C4-2B (cell line): ENCODE results near the gene RPP40.

Experiments used
- H3K27ac ChIP-seq: fragments of 450-650 bp; 2 replicates; pipeline ENCODE4 v1.5.1; 2017
- CTCF ChIP-seq: fragments of 450-650 bp; conservative IDR thresholded peaks from 2 replicates; pipeline ENCODE4 v1.5.1; 2017; ENCODE audit warnings: mild to moderate bottlenecking
- ZFX ChIP-seq: fragments of 450-650 bp; IDR thresholded peaks from 2 replicates; pipeline ENCODE4 v1.6.1; 2017

Gene RPP40

GRCh38 chr6:5029609-5030008, 25.8 kb upstream of the RPP40 start:
- TF ChIP-seq CTCF (no peak), ZFX (no peak)
- no peak overlapping the region for H3K27ac ChIP-seq

GRCh38 chr6:5028921-5029320, 25.1 kb upstream of the RPP40 start:
- TF ChIP-seq CTCF (no peak), ZFX (no peak)
- no peak overlapping the region for H3K27ac ChIP-seq

GRCh38 chr6:5028301-5028700, 24.5 kb upstream of the RPP40 start:
- TF ChIP-seq ZFX = no peak
- no peak for TF ChIP-seq CTCF

GRCh38 chr6:5025911-5026819, 22.3 kb upstream of the RPP40 start:
- no peak for TF ChIP-seq ZFX
- no peak for TF ChIP-seq CTCF
- H3K27ac ChIP-seq = no peak overlapping the region

More at GRCh38 chr6:5028301-5028700, 24.5 kb upstream of the RPP40 start:
- no peak overlapping the region for H3K27ac ChIP-seq

GRCh38 chr6:5023923-5024322, 20.1 kb upstream of the RPP40 start:
- TF ChIP-seq CTCF = no peak
- no peak for TF ChIP-seq ZFX
- H3K27ac ChIP-seq = no peak overlapping the region

- H3K27ac ChIP-seq = no peak overlapping the region
- TF ChIP-seq CTCF = no peak
- TF ChIP-seq ZFX = no peak
Measured at GRCh38 chr6:5020142-5020541, 16.3 kb upstream of the RPP40 start.

- H3K27ac ChIP-seq = no peak overlapping the region
- TF ChIP-seq ZFX = no peak
- no peak for TF ChIP-seq CTCF
Measured at GRCh38 chr6:5014072-5014561, 10.3 kb upstream of the RPP40 start.
